A673 (cell line): ENCODE results near the gene TNPO2. TPM values are rescaled to one million over a fixed set of nuclear protein-coding genes. Genes with fewer than 3 reads are reported as not detected.

Experiments used
- BruUV-seq: library from RNA; stranded (reverse); fragments of 400-500 nt; replicated peaks from 2 replicates; lab custom pipeline; 2021; lab: Mats Ljungman, UMichigan
- CTCF ChIA-PET: fragments of 300-600 bp; sonication (Branson Sonifier 250); formaldehyde crosslinking; loops from one replicate; lab custom pipeline; 2022; ENCODE audit warnings: antibody characterized with exemption; lab: Charles Lee
- POLR2A ChIA-PET: fragments of 300-600 bp; sonication (Branson Sonifier 250); formaldehyde crosslinking; loops from one replicate; lab custom pipeline; 2022; ENCODE audit warnings: antibody characterized with exemption; ENCODE audit not compliant: low non-redundant PET; lab: Charles Lee
- DNase-seq: peaks from one replicate; pipeline ENCODE4 v3.0.0-alpha.2; 2015; ENCODE audit warnings: low spot score
- H3K27ac ChIP-seq: fragments of 200-600 bp; sonication (generic); 2 replicates; pipeline ENCODE4 v1.5.1; 2016; ENCODE audit warnings: mixed run types, low read depth, mild to moderate bottlenecking, mixed read lengths, antibody characterized with exemption, low read length; ENCODE audit not compliant: poor library complexity, severe bottlenecking
- H3K27me3 ChIP-seq: fragments of 200-600 bp; sonication (generic); replicated peaks from 2 replicates; pipeline ENCODE4 v1.6.1; 2017; ENCODE audit warnings: mixed run types, low read depth, mild to moderate bottlenecking, mixed read lengths, antibody characterized with exemption, low read length; ENCODE audit not compliant: insufficient read depth, poor library complexity
- H3K36me3 ChIP-seq: fragments of 200-600 bp; sonication (generic); 2 replicates; pipeline ENCODE4 v1.6.1; 2016; ENCODE audit warnings: mixed run types, mild to moderate bottlenecking, mixed read lengths, antibody characterized with exemption, low read length; ENCODE audit not compliant: insufficient read depth, poor library complexity, severe bottlenecking
- H3K4me1 ChIP-seq: fragments of 200-600 bp; sonication (generic); 2 replicates; pipeline ENCODE4 v1.6.1; 2017; ENCODE audit warnings: mixed run types, mild to moderate bottlenecking, mixed read lengths, antibody characterized with exemption, low read length; ENCODE audit not compliant: insufficient read depth, poor library complexity, severe bottlenecking
- H3K4me3 ChIP-seq: fragments of 200-600 bp; sonication (generic); 2 replicates; pipeline ENCODE4 v1.5.1; 2016; ENCODE audit warnings: low read depth, mixed run types, mild to moderate bottlenecking, mixed read lengths, low read length; ENCODE audit not compliant: poor library complexity, severe bottlenecking
- H3K9me3 ChIP-seq: fragments of 200-600 bp; sonication (generic); 2 replicates; pipeline ENCODE4 v1.6.1; 2016; ENCODE audit warnings: mixed run types, low read depth, mild to moderate bottlenecking, mixed read lengths, antibody characterized with exemption, low read length; ENCODE audit not compliant: poor library complexity, severe bottlenecking
- CTCF ChIP-seq: fragments of 300-800, 200-600 bp; sonication (generic); conservative IDR thresholded peaks from 2 replicates; pipeline ENCODE4 v1.5.1; 2017; ENCODE audit warnings: low read depth, mild to moderate bottlenecking, antibody characterized with exemption, low read length, moderate library complexity, mixed read lengths
- EZH2 ChIP-seq: fragments of 200-600 bp; sonication (generic); IDR thresholded peaks from 2 replicates; pipeline ENCODE4 v1.6.1; 2017; ENCODE audit warnings: borderline replicate concordance, low read depth, mild to moderate bottlenecking, mixed read lengths, antibody characterized with exemption, low read length; ENCODE audit not compliant: poor library complexity, severe bottlenecking
- intact Hi-C: fragments of 100-400 bp; cut with micrococcal nuclease; formaldehyde crosslinking; loops from one replicate; pipeline ENCODE4 v1.10.0; 2022; ENCODE audit not compliant: unreplicated experiment
- total RNA-seq: library from RNA; stranded (reverse); gene quantifications from 2 replicates; pipeline ENCODE4 v1.2.3, GENCODE V29; 2021

Gene TNPO2
- total RNA-seq, 1 experiment from 2014 or later = 150 TPM

GRCh38 chr19:12652219-12652618 lies 71.5 kb downstream of the TNPO2 start:
- H3K4me1 ChIP-seq = no peaks in the 10 kb centered on the region
- DNase-seq = no peak
- POLR2A ChIA-PET = interaction anchor here (0.5 kb wide), 1 partner anchor 11 kb away, joined by 3 read pairs; no protein-coding TSS in a partner anchor
- H3K27me3 ChIP-seq = no peaks in the 10 kb centered on the region
- TF ChIP-seq CTCF = no peak
- no peak for TF ChIP-seq EZH2
- no peak overlapping the region for H3K27ac ChIP-seq
- no peak overlapping the region for H3K4me3 ChIP-seq
- CTCF ChIA-PET = no interaction called here
- H3K36me3 ChIP-seq = peaks cover 4% of the 10 kb centered on the region
- BruUV-seq = no TSS peak
- intact Hi-C loops = no loop called here
- no peaks in the 10 kb centered on the region for H3K9me3 ChIP-seq

GRCh38 chr19:12649941-12650340 lies 73.8 kb downstream of the TNPO2 start:
- no TSS peak for BruUV-seq
- ChIA-PET CTCF (no interaction called here), POLR2A (no interaction called here)
- Histone ChIP-seq H3K36me3 (no peaks in the 10 kb centered on the region), H3K4me1 (no peaks in the 10 kb centered on the region), H3K27me3 (no peaks in the 10 kb centered on the region), H3K27ac (no peak overlapping the region), H3K9me3 (no peaks in the 10 kb centered on the region), H3K4me3 (no peak overlapping the region)
- TF ChIP-seq EZH2 = no peak
- no peak for DNase-seq
- intact Hi-C loops = loop anchor here (10.0 kb wide), 1 partner anchor 765 kb away; the partner anchor contains the start of gene ZNF69

Other genes starting within 250 kb of the TNPO2 start
- 3.6 and 5.1 TPM in 2 replicates for gene ZNF709, start 239.1 kb downstream of the TNPO2 start, total RNA-seq
- 6.3 and 7.9 TPM in 2 replicates for gene ZNF564, start 172.4 kb downstream of the TNPO2 start, total RNA-seq
- 7.7 and 9.5 TPM in 2 replicates for gene ZNF490, start 113.1 kb downstream of the TNPO2 start, total RNA-seq
- gene ZNF791, start 113.0 kb downstream of the TNPO2 start, total RNA-seq = 22.9 and 26.0 TPM in 2 replicates
- 64.4 and 67.1 TPM in 2 replicates for gene MAN2B1, start 57.2 kb downstream of the TNPO2 start, total RNA-seq
- 19.4 and 24.5 TPM in 2 replicates for gene WDR83, start 57.1 kb downstream of the TNPO2 start, total RNA-seq
- gene DHPS, start 42.1 kb downstream of the TNPO2 start, total RNA-seq = 117 and 127 TPM in 2 replicates
- not detected in 2 replicates for gene GNG14, start 35.9 kb downstream of the TNPO2 start, total RNA-seq
- 15.4 and 19.6 TPM in 2 replicates for gene FBXW9, start 27.3 kb downstream of the TNPO2 start, total RNA-seq
- 238 and 259 TPM in 2 replicates for gene TRIR, start 10.8 kb upstream of the TNPO2 start, total RNA-seq
- 91.7 and 92.6 TPM in 2 replicates for gene GET3, start 13.6 kb upstream of the TNPO2 start, total RNA-seq
- gene BEST2, start 27.9 kb upstream of the TNPO2 start, total RNA-seq = 0.13 TPM in 1 of 2 replicates, not detected in the other
- 25.8 and 34.1 TPM in 2 replicates for gene HOOK2, start 51.6 kb upstream of the TNPO2 start, total RNA-seq
- gene JUNB, start 67.6 kb upstream of the TNPO2 start, total RNA-seq = 27.7 and 28.6 TPM in 2 replicates
- 406 and 429 TPM in 2 replicates for gene PRDX2, start 77.9 kb upstream of the TNPO2 start, total RNA-seq
- 45.2 and 53.4 TPM in 2 replicates for gene THSD8, start 78.1 kb upstream of the TNPO2 start, total RNA-seq
- 97.7 and 99.7 TPM in 2 replicates for gene RNASEH2A, start 82.7 kb upstream of the TNPO2 start, total RNA-seq
- 1.4 TPM in 1 of 2 replicates, not detected in the other for gene RTBDN, start 110.6 kb upstream of the TNPO2 start, total RNA-seq
- gene MAST1, start 114.6 kb upstream of the TNPO2 start, total RNA-seq = 22.2 and 26.7 TPM in 2 replicates
- 22.7 and 27.8 TPM in 2 replicates for gene DNASE2, start 157.5 kb upstream of the TNPO2 start, total RNA-seq
- gene KLF1, start 163.3 kb upstream of the TNPO2 start, total RNA-seq = 0.30 and 0.57 TPM in 2 replicates
- 47.3 and 58.7 TPM in 2 replicates for gene GCDH, start 167.2 kb upstream of the TNPO2 start, total RNA-seq
- gene SYCE2, start 195.4 kb upstream of the TNPO2 start, total RNA-seq = 0.71 and 1.8 TPM in 2 replicates
- gene FARSA, start 209.8 kb upstream of the TNPO2 start, total RNA-seq = 150 and 162 TPM in 2 replicates
- gene CALR, start 214.7 kb upstream of the TNPO2 start, total RNA-seq = 994 and 1,019 TPM in 2 replicates
- gene RAD23A, start 221.9 kb upstream of the TNPO2 start, total RNA-seq = 183 and 186 TPM in 2 replicates
- 61.1 and 67.5 TPM in 2 replicates for gene GADD45GIP1, start 233.3 kb upstream of the TNPO2 start, total RNA-seq
- 0.17 TPM in 2 replicates for gene DAND5, start 245.6 kb upstream of the TNPO2 start, total RNA-seq